ENCODE measurements around the gene UBA1.

- TF ChIP-seq CTCF (IDR thresholded peaks at IDR 0.05) (no peak), POLR2AphosphoS5 (IDR thresholded peaks at IDR 0.05) (no peak)
These were observed 47.8 kb downstream of the UBA1 start for GRCh38 chrX:47241201-47242011.

Data from prostate gland (tissue), 2 donors.